T-helper 22 cell (primary cell): ENCODE results near the gene RNF145.
"Not testable (repeated sequence)": the region's sequence is repeated elsewhere in the genome, so short reads cannot be mapped to it uniquely, and the experiment has no call there.

Experiments used
- DNase-seq: peaks from one replicate; pipeline ENCODE4 v3.0.0-alpha.2; 2020; ENCODE audit warnings: low read depth

RNF145 gene

DNA sequence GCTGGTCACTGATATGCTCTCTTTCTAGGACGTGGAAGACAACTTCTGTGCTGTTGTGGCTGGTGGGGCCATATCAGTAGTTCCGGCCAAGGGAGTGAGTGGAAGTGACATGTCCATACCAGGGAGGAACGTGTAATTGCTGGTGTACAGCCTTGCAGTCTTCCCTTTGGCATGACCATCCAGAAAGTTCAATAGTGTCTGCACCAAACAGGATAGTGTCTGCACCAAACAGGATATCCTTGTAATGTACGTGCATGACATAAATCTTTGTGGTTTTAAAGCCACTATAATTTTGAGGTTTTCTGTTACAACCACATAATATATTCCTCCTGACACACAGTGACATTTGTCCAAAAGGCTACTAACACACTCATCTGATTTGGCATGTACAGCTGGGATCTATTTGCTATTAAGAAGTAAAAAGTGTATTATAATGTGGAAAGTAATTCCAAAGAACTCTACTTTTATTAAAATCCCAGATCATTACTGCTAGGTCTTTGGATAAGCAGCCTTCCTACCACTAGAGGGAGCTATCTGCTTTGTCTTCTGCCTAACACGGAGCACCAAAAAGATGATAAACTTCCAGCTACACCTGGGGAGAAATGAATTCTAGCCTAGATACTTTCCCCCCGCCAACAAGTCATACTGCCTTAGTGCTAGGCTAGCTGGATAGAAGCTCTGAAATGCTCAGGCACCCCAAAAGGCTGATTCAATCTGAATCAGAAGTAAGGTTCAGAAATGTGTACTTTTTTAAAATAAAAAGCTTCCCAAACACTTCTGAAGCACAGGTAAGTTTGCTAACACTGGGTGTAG, 52.7 kb downstream of the RNF145 start:
- DNase-seq = no peak

DNA sequence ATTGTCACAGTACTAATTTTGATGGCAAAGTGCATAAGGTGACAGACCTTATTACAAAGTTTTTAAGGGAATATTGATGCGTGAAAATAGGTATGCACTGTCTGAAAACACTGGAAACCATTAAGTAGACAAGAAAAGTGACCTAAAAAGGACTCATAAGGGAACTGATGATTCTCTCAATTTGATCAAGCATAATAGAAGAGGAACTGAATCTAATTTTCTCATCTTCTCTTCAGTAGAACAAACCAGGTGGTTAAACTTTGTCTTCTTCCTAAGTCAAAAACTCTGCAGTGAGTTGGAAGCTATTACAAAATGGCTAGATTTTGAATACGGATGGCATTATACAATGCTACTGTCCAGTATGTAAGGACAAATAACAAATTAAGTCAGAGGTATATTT, 53.4 kb downstream of the RNF145 start:
- no peak for DNase-seq

DNA sequence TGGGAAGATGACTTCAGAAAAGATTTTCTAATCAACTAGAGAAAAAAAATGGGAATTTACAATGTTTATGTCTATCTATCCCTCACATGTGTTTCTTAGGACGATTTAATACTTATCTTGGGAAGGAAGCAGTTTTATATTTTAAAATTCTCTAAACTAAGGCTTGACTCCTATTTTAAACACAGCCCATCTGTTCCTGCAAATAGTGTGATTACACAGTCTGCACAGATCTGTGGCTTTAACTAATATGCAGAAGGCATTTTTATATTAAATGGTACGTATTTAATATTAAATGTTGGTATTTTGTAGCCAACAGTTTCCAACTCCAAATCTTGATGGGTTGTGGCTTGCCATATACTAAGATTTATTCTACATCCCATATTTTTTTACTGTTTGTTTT, 56.5 kb downstream of the RNF145 start:
- no peak for DNase-seq

DNA sequence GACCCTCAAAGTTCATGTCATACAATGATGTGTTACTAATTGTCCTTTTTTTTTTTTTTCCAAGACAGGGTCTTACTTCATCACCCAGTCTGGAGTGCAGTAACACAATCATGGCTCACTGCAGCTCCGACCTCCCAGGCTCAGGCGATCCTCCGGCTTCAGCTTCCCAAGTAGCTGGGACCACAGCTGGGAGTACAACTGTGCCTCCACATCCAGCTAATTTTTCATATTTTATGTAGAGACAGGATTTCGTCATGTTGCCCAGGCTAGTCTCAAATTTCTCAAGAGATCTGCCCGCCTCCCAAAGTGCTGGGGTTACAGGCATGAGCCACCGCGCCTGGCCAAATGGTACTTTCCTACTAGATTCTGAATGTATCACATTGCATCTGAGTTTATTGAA, 60.3 kb downstream of the RNF145 start:
- no peak for DNase-seq

DNA sequence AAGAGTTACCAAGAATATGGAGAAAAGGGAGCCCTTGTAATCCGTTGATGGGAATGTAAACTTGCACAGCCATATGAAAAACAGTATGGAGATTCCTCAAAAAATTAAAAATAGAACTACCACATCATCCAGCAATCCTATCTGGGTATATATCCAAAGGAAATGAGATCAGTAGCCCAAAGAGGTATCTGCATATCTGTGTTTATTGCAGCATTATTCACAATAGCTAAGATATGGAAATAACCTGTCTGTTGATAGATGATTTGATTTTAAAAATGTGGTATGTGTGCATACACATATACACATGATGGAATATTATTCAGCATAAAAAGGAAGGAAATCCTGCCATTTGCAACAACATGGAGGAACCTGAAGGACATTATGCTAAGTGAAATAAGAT, 61.4 kb downstream of the RNF145 start:
- DNase-seq = no peak

DNA sequence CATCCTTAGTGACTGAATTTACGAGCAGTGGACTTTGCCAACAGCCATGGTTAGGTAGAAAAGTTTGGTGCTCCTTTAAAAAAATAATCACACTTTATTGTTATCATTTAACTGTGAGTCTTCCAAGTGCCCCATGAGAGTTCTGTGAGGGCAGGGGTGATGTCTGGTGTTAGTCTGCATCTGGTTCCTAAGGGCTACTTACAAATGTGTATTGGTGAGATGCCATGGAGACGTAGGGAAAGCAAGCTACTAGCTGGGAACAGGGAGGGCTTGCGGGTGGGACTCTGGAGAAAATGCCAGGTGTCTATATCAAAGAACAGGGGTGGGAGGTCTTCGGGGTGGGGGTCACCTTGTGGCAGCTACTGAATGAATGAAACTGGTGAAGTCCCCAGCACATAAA, 62.5 kb downstream of the RNF145 start:
- DNase-seq = no peak

DNA sequence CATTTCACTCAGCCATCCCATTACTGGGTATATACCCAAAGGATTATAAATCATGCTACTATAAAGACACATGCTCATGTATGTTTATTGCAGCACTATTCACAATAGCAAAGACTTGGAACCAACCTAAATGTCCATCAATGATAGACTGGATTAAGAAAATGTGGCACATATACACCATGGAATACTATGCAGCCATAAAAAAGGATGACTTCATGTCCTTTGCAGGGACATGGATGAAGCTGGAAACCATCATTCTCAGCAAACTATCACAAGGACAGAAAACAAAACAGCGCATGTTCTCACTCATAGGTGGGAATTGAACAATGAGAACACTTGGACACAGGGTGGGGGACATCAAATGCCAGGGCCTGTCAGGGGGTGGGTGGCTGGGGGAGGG, 64.2 kb downstream of the RNF145 start:
- DNase-seq = not testable (repeated sequence)

DNA sequence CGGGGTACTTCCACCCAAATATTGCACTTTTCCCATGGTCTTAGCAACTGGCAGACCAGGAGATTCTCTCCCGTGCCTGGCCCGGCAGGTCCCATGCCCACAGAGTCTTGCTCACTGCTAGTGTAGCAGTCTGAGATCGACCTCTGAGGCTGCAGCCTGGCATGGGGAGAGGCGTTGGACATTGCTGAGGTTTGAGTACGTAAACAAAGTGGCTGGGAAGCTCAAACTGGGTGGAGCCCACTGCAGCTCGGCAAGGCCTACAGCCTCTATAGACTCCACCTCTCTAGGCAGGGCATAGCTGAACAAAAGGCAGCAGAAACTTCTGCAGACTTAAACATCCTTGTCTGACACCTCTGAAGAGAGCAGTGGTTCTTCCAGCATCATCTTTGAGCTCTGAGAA, 69.6 kb downstream of the RNF145 start:
- DNase-seq = no peak

DNA sequence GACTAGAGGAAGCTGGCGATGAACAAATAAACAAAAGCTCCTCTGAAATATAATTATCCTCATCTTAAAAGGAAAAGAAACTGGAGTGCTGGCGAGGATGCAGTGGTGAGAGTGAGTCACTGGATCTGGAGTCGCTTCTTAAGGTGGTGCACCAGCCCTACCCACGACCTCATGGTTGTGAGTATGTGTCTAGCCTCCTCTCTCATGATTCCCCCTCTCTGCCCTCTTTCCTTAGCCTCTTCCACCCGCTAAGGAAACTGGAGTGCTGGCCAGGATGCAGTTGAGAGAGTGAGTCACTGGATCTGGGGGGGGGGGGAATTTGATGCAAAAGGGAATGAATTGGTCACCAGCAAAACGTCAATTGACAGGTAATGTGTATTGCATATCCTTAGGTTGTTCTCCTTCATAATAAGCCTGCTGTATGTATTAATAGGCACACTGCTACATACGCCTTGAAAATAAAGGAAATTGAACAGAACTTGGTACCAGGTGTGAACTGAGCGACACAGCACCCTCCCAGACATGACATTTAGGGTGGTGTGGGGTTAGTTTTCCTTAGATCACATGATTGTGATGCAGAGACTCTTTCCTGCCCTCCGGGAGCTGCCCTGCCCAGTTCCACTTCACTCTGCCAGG, 73.3 kb downstream of the RNF145 start:
- no peak for DNase-seq

DNA sequence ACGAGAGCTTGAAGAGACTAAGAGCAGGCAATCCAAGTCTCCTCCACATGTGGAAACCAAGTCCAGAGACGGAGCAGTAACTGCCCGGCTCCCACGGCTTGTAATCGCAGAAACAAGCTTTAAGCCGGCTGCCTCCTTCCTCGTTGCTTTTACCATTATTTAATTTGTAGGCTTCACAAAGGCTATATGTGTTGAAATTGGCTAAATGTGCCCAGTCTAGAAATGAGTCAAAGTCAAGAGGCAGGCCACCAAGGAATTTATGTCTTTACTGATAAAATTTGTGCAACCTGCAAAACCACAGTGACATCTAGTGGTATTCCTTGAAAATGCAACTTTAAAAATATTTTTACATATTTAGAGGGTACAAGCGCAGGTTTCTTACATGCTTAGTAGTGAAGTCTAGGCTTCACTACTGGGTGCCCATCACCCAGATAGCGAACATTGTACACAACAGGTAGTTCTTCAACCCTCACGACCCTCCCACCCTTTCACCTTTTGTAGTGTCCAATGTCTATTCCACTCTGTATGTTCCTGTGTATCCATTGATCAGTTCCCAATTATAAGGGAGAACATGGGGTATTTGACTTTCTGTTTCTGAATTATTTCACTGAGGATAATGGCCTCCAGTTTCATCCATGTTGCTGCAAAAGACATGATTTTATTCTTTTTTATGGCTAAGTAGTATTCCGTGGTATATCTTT, 76.2 kb downstream of the RNF145 start:
- no peak for DNase-seq

DNA sequence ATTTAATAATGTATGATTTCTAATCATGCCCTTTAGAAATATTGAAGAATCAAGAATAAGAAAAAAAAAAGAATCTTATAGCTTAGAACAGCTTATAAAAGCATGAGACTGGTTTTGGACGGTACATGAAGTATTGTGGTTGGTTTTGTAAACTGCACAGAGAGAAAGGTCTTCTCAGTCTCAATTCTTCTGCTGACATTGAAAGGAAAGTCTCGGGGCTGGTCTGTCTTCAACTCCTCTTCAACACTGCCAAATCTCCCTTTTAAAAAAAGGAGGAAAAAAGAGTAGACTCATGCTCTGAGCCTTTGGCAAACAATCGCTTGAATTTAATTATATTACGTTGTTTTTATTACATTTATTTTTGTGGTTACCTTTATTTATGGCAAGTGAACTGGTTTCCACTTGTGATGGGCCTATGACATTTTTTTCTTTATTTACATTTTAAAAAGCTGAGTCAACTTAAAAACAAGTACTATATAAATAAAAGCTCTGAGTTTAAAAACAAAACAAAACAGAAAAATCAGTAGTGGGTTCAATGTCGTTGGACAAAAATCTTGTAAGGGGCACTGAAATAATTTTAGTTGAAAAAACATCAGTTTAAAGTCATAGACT, 76.8 kb downstream of the RNF145 start:
- DNase-seq = no peak

DNA sequence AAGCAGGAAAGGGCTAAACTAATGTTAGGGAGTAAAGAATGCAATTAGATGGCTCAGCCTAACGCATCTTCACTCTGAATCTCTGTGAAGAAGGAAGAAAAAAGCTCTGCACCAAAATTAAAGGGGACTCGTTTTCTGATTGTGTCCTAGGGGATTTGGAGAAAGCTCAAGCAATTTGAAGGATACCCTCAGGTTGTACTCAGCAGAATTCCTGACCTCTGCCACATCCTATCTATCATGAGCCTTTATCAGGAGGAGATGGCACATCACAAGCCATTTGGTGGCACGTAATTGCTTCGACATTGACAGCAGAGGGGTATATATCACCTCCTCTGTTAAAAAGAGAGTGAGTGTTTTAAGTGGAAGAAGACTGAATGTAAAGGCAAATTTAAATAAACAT, 77.4 kb downstream of the RNF145 start:
- no peak for DNase-seq

DNA sequence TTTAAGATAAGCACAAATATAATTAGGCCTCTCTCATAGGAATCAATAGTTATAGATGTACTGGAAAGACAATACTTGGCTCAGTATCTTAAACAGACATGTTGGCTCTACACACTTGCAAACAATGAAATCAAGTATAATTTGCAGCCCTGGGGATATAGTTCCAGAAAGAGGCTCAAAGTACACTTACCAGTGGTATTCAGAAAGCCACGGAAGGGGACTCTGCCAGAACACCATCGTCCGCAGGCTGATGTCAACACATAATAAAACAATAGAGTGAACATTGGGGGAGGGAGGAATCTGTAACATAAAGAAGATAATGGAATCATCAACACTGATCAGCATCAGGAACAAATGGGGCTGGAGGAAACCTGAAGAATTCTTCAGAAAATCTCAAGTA, 78.5 kb downstream of the RNF145 start:
- DNase-seq = no peak

DNA sequence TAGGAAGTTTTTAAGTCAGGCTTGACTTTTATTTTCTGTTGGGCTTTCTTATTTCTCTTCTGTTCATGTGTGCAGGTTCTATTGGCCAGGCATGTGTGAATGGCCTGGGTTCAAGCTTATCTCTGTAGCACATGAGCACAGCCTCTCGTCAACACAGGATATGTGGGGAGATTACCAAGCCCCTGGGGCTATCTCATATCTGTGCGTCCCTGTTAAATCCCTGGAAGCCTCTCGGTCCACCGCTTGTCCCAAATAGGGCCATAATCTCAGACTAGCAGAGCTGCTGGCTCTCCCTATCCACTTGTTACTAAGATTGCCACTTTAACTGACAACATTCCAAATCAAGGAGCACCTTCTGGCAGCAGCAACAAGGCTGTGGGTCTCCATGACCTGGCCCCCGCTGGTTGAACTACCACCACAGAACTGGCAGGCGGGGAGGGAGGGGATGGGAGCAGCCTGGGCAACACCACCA, 81.2 kb downstream of the RNF145 start:
- no peak for DNase-seq

DNA sequence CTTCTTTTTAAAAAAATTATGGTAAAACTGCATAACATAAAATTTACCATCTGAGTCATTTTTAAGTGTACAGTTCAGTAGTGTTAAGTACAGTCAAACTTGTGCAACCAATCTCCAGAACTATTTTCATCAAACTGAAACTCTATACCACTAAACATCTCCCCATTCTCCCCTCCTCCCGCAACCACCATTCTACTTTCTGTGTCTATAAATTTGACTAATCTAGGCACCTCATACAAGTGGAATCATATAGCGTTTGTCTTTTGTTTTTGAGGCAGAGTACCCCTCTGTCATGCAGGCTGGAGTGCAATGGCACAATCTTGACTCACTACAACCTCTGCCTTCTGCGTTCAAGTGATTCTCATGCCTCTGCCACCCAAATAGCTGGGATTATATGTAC, 85.7 kb downstream of the RNF145 start:
- no peak for DNase-seq

DNA sequence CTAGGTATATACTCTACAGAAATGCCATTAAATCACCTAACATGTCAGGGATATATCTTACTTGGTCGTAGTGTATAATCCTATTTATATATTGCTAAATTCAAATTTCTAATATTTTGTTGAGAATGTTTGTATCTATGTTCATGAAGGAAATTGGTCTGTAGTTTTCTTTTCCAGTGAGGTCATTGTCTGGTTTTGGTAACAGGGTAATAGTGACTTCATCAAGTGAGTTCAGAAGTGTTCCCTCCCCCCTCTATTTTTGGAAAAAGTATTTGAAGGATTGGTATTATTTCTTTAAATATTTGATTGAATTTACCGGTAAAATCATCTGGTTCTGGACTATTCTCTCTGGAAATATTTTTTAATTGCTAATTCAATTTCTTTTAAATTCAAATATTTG, 86.2 kb downstream of the RNF145 start:
- no peak for DNase-seq

DNA sequence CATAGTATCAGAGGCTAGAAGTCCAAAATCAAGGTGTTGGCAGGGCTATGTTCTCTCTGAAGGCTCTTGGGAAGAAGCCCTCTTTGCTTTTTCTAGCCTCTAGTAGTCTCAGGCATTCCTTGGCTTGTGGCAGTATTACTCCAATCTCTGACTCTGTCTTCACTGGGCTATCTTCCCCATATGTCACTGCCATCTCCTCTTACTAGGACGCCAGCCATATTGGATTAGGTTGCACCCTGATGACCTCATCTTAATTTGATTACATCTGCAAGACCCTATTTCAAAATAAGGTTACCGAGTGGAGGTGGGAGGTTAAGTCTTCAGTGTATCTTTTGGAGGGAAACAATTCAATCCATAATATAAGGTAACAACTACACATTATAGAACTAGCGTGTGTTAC, 88.3 kb downstream of the RNF145 start:
- DNase-seq = no peak

DNA sequence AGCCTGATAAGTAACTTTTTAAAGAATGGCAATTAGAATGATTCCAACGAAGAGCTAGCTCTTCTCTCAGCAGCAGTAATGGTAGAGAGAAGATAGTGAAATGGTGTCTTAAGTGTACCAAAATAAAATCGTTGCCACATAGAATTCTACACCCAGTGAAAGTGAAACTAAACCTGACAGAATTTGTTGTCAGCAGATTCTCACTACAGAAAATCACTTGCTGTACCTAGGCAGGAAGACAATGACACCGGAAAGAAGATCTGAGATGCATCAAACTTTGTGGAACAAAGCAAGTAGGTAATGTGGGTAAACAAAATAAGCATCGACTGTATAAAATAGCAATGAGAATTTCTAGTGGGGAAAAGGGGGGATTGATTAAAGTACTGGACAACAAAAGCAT, 88.9 kb downstream of the RNF145 start:
- DNase-seq = no peak

DNA sequence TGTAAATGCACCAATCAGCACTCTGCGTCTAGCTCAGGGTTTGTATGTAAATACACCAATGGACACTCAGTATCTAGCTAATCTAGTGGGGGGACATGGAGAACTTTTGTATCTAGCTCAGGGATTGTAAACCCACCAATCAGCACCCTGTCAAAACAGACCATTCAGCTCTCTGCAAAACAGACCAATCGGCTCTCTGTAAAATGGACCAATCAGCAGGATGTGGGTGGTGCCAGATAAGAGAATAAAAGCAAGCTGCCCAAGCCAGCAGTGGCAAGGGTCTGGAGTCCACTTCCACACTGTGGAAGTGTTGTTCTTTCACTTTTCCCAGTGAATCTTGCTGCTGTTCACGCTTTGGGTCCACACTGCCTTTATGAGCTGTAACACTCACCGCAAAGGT, 89.5 kb downstream of the RNF145 start:
- DNase-seq = not testable (repeated sequence)

DNA sequence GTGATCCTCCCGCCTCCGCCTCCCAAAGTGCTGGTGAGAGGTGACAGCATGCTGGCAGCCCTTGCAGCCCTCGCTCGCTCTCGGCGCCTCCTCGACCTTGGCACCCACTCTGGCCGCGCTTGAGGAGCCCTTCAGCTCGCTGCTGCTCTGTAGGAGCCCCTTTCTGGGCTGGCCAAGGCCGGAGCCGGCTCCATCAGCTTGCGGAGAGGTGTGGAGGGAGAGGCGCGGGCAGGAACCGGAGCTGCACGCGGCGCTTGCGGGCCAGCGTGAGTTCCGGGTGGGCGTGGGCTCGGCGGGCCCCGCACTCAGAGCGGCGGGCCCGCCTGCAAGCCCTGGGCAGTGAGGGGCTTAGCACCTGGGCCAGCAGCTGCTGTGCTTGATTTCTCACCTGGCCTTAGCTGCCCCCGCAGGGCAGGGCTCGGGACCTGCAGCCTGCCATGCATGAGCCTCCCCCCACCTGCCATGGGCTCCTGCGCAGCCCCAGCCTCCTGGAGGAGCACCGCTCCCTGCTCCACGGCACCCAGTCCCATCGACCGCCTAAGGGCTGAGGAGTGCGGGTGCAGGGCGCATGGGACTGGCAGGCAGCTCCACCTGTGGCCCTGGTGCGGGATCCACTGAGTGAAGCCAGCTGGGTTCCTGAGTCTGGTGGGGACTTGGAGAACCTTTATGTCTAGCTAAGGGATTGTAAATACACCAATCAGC, 90.2 kb downstream of the RNF145 start:
- not testable (repeated sequence) for DNase-seq

DNA sequence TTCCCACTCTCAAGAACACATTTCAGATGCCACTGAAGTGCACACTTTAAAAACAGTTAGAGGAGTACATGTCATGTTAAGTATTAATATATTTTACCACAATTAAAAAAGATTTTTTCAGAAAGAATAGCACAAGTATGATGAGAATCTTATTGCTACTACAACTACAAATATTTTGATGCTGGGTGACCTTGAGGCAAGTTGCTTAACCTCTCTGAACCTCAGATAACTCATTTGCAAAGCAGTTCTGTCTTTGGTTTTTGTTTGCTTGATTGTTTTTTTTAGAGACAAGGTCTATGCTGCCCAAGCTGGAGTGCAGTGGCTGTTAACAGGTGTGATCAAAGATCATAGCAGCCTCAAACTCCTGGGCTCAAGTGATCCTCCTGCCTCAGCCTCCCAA, 95.9 kb downstream of the RNF145 start:
- no peak for DNase-seq

DNA sequence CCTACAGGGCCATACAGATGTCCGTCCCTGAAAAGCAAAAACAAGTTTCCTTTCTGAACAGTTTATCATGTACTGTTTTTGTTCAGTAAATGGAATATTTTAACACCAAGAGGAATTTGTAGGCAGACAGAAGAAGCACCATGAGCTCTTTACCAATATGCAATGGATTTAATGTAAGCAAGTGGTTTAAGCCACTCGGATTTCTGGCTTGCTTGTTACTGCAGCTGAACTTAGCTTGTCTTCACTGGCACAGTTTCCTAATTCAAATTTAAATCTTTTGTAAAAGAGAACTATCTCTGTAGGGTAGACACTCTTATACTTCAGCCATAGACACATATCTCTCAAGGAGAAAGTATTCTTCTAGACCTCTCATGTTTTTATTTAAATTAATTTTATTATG, 96.9 kb downstream of the RNF145 start:
- no peak for DNase-seq
